ENCODE results near the gene SNTB2.

The SNTB2 gene

GRCh38 chr16:69315486-69316311 lies 128.7 kb downstream of the SNTB2 start:
- no CpG with 5 or more reads among the region's 30 CpGs for WGBS (ENCODE audit: extremely low coverage, insufficient coverage, insufficient read length)

DNA sequence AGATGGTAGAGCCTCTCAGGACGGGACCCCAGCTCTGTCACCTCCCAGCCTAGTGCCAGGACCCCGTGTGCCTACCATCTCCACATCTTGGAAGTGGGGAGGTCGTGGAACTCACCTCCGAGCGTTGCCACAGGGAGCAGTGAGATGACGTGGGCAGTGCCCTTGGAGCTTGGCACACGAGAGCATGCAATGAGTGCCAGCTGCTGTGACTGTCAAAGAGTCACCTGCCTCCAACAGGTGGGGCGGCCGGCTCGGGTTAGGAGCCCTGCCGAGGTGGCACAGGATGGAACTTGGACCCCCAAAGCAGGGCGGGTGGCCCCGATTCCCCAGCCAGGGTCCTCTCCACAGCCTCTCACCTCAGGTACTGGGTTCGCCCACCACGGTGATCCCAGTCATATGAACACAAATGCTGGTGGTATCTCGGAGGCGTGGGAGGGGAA lies 129.7 kb downstream of the SNTB2 start:
- no peaks in the 10 kb centered on the region for H3K9me3 ChIP-seq (ENCODE audit: insufficient read depth, low read depth, low read length)
- no peak overlapping the region for H3K9ac ChIP-seq (ENCODE audit: low read length)
- no peak overlapping the region for H3K27ac ChIP-seq (ENCODE audit: low read depth, low read length)
- no peak for DNase-seq
- H4K91ac ChIP-seq (ENCODE audit: low read depth, low read length) = no peak overlapping the region
- H2AFZ ChIP-seq (ENCODE audit: insufficient read depth, low read length, poor library complexity) = no peak overlapping the region
- no CpG with 5 or more reads among the region's 17 CpGs for WGBS (ENCODE audit: extremely low coverage, insufficient coverage, insufficient read length)
- no peaks in the 10 kb centered on the region for H3K79me1 ChIP-seq (ENCODE audit: low read length)
- H3K4me2 ChIP-seq (ENCODE audit: low read length) = no peak overlapping the region
- H4K12ac ChIP-seq (ENCODE audit: low read depth, low read length) = no peak overlapping the region
- no peaks in the 10 kb centered on the region for H3K27me3 ChIP-seq (ENCODE audit: insufficient read depth, low read length)
- H2BK12ac ChIP-seq (ENCODE audit: low read length) = no peak overlapping the region
- H3K4me3 ChIP-seq (ENCODE audit: low read depth, low read length) = no peak overlapping the region
- no peak overlapping the region for H2AK5ac ChIP-seq (ENCODE audit: low read length)
- peaks cover 4% of the 10 kb centered on the region for H3K79me2 ChIP-seq (ENCODE audit: control insufficient read depth, insufficient read depth, low read length, poor library complexity)
- H3K4me1 ChIP-seq (ENCODE audit: control insufficient read depth in 1 of 2, insufficient read depth in 2 of 2, low read length in 2 of 2) = peaks cover 3% of the 10 kb centered on the region in 2 experiments
- H2BK120ac ChIP-seq (ENCODE audit: insufficient read depth, low read length, poor library complexity) = no peak overlapping the region
- H3K18ac ChIP-seq (ENCODE audit: low read length) = no peak overlapping the region
- H3K14ac ChIP-seq (ENCODE audit: low read length) = no peak overlapping the region
- H2BK5ac ChIP-seq (ENCODE audit: low read depth, low read length, poor library complexity) = no peak overlapping the region
- H3K23ac ChIP-seq (ENCODE audit: low read length) = no peak overlapping the region
- no peak overlapping the region for H3K4ac ChIP-seq (ENCODE audit: low read depth, low read length)
- no peak overlapping the region for H4K8ac ChIP-seq (ENCODE audit: low read depth, low read length)
- peaks cover 63 to 67% of the 10 kb centered on the region in 2 experiments for H3K36me3 ChIP-seq (ENCODE audit: control insufficient read depth in 1 of 2, insufficient read depth in 2 of 2, low read length in 2 of 2)

More at GRCh38 chr16:69315486-69316311, 128.7 kb downstream of the SNTB2 start:
- H2BK5ac ChIP-seq (ENCODE audit: low read depth, low read length, poor library complexity) = no peak overlapping the region
- no peaks in the 10 kb centered on the region for H3K9me3 ChIP-seq (ENCODE audit: insufficient read depth, low read depth, low read length)
- DNase-seq = no peak
- no peak overlapping the region for H3K9ac ChIP-seq (ENCODE audit: low read length)
- no peak overlapping the region for H2AFZ ChIP-seq (ENCODE audit: insufficient read depth, low read length, poor library complexity)
- no peak overlapping the region for H3K18ac ChIP-seq (ENCODE audit: low read length)
- no peak overlapping the region for H3K4me2 ChIP-seq (ENCODE audit: low read length)
- peaks cover 3% of the 10 kb centered on the region in 2 experiments for H3K4me1 ChIP-seq (ENCODE audit: control insufficient read depth in 1 of 2, insufficient read depth in 2 of 2, low read length in 2 of 2)
- peaks cover 8% of the 10 kb centered on the region for H3K79me2 ChIP-seq (ENCODE audit: control insufficient read depth, insufficient read depth, low read length, poor library complexity)
- no peak overlapping the region for H2AK5ac ChIP-seq (ENCODE audit: low read length)
- H3K27ac ChIP-seq (ENCODE audit: low read depth, low read length) = no peak overlapping the region
- H3K4me3 ChIP-seq (ENCODE audit: low read depth, low read length) = no peak overlapping the region
- H4K12ac ChIP-seq (ENCODE audit: low read depth, low read length) = no peak overlapping the region
- H2BK120ac ChIP-seq (ENCODE audit: insufficient read depth, low read length, poor library complexity) = no peak overlapping the region
- H3K23ac ChIP-seq (ENCODE audit: low read length) = no peak overlapping the region
- no peak overlapping the region for H4K8ac ChIP-seq (ENCODE audit: low read depth, low read length)
- no peak overlapping the region for H4K91ac ChIP-seq (ENCODE audit: low read depth, low read length)
- H2BK12ac ChIP-seq (ENCODE audit: low read length) = no peak overlapping the region
- peaks cover 2% of the 10 kb centered on the region for H3K79me1 ChIP-seq (ENCODE audit: low read length)
- peaks cover 54 to 58% of the 10 kb centered on the region in 2 experiments for H3K36me3 ChIP-seq (ENCODE audit: control insufficient read depth in 1 of 2, insufficient read depth in 2 of 2, low read length in 2 of 2)
- no peak overlapping the region for H3K4ac ChIP-seq (ENCODE audit: low read depth, low read length)
- H3K27me3 ChIP-seq (ENCODE audit: insufficient read depth, low read length) = no peaks in the 10 kb centered on the region
- no peak overlapping the region for H3K14ac ChIP-seq (ENCODE audit: low read length)

- H2BK120ac ChIP-seq (ENCODE audit: insufficient read depth, low read length, poor library complexity) = no peak overlapping the region
- no CpG with 5 or more reads among the region's 30 CpGs for WGBS (ENCODE audit: extremely low coverage, insufficient coverage, insufficient read length)
- no peaks in the 10 kb centered on the region for H3K79me2 ChIP-seq (ENCODE audit: control insufficient read depth, insufficient read depth, low read length, poor library complexity)
- no peaks in the 10 kb centered on the region for H3K4me1 ChIP-seq (ENCODE audit: control insufficient read depth in 1 of 2, insufficient read depth in 2 of 2, low read length in 2 of 2)
- peak in 1 of 2 donors; percentile 12 for DNase-seq
- no peak overlapping the region for H4K12ac ChIP-seq (ENCODE audit: low read depth, low read length)
- H4K91ac ChIP-seq (ENCODE audit: low read depth, low read length) = no peak overlapping the region
- H3K4me2 ChIP-seq (ENCODE audit: low read length) = no peak overlapping the region
- H3K4me3 ChIP-seq (ENCODE audit: low read depth, low read length) = no peak overlapping the region
- H3K36me3 ChIP-seq (ENCODE audit: control insufficient read depth in 1 of 2, insufficient read depth in 2 of 2, low read length in 2 of 2) = peaks cover 79 to 82% of the 10 kb centered on the region in 2 experiments
- H3K23ac ChIP-seq (ENCODE audit: low read length) = no peak overlapping the region
- H4K8ac ChIP-seq (ENCODE audit: low read depth, low read length) = no peak overlapping the region
- H2BK12ac ChIP-seq (ENCODE audit: low read length) = no peak overlapping the region
- H3K9ac ChIP-seq (ENCODE audit: low read length) = no peak overlapping the region
- H2BK5ac ChIP-seq (ENCODE audit: low read depth, low read length, poor library complexity) = no peak overlapping the region
- H3K79me1 ChIP-seq (ENCODE audit: low read length) = no peaks in the 10 kb centered on the region
- H3K27me3 ChIP-seq (ENCODE audit: insufficient read depth, low read length) = no peaks in the 10 kb centered on the region
- H2AFZ ChIP-seq (ENCODE audit: insufficient read depth, low read length, poor library complexity) = no peak overlapping the region
- H3K4ac ChIP-seq (ENCODE audit: low read depth, low read length) = no peak overlapping the region
- H3K14ac ChIP-seq (ENCODE audit: low read length) = no peak overlapping the region
- H3K9me3 ChIP-seq (ENCODE audit: insufficient read depth, low read depth, low read length) = no peaks in the 10 kb centered on the region
- H3K18ac ChIP-seq (ENCODE audit: low read length) = no peak overlapping the region
- no peak overlapping the region for H3K27ac ChIP-seq (ENCODE audit: low read depth, low read length)
- H2AK5ac ChIP-seq (ENCODE audit: low read length) = no peak overlapping the region
Measured at GRCh38 chr16:69318177-69318910, 131.4 kb downstream of the SNTB2 start.

DNA sequence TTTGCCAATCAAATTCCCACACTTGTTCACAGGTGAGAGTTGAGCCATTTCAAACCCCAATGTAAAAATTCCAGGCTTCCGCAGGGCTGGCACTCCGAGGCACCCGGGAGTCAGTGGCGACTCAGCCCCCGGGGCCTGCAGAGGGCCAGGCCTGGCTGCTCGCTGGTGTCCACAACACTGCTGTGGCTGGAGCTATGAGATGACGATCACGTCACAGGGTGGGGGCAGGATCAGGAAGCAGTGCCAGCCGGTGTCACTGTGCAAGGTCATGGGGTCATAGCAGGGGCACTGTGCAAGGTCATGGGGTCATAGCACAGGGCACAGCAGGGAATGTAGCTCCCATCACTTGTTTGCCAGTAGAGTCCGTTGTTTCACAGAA lies 131.9 kb downstream of the SNTB2 start:
- no peak overlapping the region for H3K14ac ChIP-seq (ENCODE audit: low read length)
- no peak for DNase-seq
- H2AFZ ChIP-seq (ENCODE audit: insufficient read depth, low read length, poor library complexity) = no peak overlapping the region
- no peaks in the 10 kb centered on the region for H3K9me3 ChIP-seq (ENCODE audit: insufficient read depth, low read depth, low read length)
- H3K36me3 ChIP-seq (ENCODE audit: control insufficient read depth in 1 of 2, insufficient read depth in 2 of 2, low read length in 2 of 2) = peaks cover 84 to 87% of the 10 kb centered on the region in 2 experiments
- no peak overlapping the region for H2BK120ac ChIP-seq (ENCODE audit: insufficient read depth, low read length, poor library complexity)
- no peak overlapping the region for H3K4me2 ChIP-seq (ENCODE audit: low read length)
- H3K23ac ChIP-seq (ENCODE audit: low read length) = no peak overlapping the region
- H3K4me1 ChIP-seq (ENCODE audit: control insufficient read depth in 1 of 2, insufficient read depth in 2 of 2, low read length in 2 of 2) = no peaks in the 10 kb centered on the region
- WGBS (ENCODE audit: extremely low coverage, insufficient coverage, insufficient read length) = no CpG with 5 or more reads among the region's 10 CpGs
- no peaks in the 10 kb centered on the region for H3K27me3 ChIP-seq (ENCODE audit: insufficient read depth, low read length)
- no peaks in the 10 kb centered on the region for H3K79me1 ChIP-seq (ENCODE audit: low read length)
- no peak overlapping the region for H4K8ac ChIP-seq (ENCODE audit: low read depth, low read length)
- no peaks in the 10 kb centered on the region for H3K79me2 ChIP-seq (ENCODE audit: control insufficient read depth, insufficient read depth, low read length, poor library complexity)
- H3K9ac ChIP-seq (ENCODE audit: low read length) = no peak overlapping the region
- H3K27ac ChIP-seq (ENCODE audit: low read depth, low read length) = no peak overlapping the region
- H3K18ac ChIP-seq (ENCODE audit: low read length) = no peak overlapping the region
- H2BK12ac ChIP-seq (ENCODE audit: low read length) = no peak overlapping the region
- no peak overlapping the region for H2BK5ac ChIP-seq (ENCODE audit: low read depth, low read length, poor library complexity)
- no peak overlapping the region for H3K4me3 ChIP-seq (ENCODE audit: low read depth, low read length)
- H3K4ac ChIP-seq (ENCODE audit: low read depth, low read length) = no peak overlapping the region
- no peak overlapping the region for H2AK5ac ChIP-seq (ENCODE audit: low read length)
- H4K12ac ChIP-seq (ENCODE audit: low read depth, low read length) = no peak overlapping the region
- no peak overlapping the region for H4K91ac ChIP-seq (ENCODE audit: low read depth, low read length)
